GM13977 (cell line): Measurements from ENCODE around the gene MS4A10.
"Not testable (repeated sequence)": the region's sequence is repeated elsewhere in the genome, so short reads cannot be mapped to it uniquely, and the experiment has no call there.

ENCODE experiments used
- DNase-seq: peaks from one replicate; pipeline ENCODE4 v3.0.0; 2012; ENCODE audit warnings: low spot score
- CTCF ChIP-seq: IDR thresholded peaks from 2 replicates; pipeline ENCODE4 v1.5.1; 2012; ENCODE audit warnings: mild to moderate bottlenecking, control low read depth; ENCODE audit not compliant: insufficient read depth; ENCODE audit errors: extremely low read depth, missing control alignments
- in situ Hi-C: fragments of 300-500 bp; cut with MboI; formaldehyde crosslinking; loops from one replicate; pipeline ENCODE4 v1.12.0; 2022; ENCODE audit warnings: low sequenced_read_pairs, low pct_unique_long_range_greater_than_20kb, mixed read lengths, inconsistent platforms; ENCODE audit not compliant: unreplicated experiment

MS4A10 gene

GRCh38 chr11:60757231-60757800, 27.8 kb upstream of the MS4A10 start:
- no peak for DNase-seq
- in situ Hi-C loops: loop anchor here (25.0 kb wide), 1 partner anchor 395 kb away; no protein-coding TSS in a partner anchor
- no peak for TF ChIP-seq CTCF

DNA sequence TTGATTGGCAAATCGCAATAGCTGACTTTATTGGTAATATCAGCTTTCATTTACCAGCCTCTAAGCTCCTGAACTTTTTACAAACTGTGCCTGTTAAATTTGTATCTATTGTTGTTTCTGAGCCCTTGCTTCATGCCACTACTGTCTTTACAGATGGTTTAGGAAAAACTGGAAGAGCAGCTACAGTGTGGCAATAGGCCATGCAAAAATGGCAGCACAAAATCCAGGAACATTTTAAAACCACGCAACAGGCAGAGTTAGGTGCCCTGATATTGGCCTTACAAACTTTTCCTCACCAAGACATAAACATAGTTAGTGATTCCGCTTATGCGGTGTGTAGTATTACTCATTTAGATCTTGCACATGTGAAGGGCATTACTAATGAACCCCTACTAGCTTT, 26.5 kb upstream of the MS4A10 start:
- in situ Hi-C loops: loop anchor here (25.0 kb wide), 1 partner anchor 396 kb away; no protein-coding TSS in a partner anchor
- DNase-seq: not testable (repeated sequence)

DNA sequence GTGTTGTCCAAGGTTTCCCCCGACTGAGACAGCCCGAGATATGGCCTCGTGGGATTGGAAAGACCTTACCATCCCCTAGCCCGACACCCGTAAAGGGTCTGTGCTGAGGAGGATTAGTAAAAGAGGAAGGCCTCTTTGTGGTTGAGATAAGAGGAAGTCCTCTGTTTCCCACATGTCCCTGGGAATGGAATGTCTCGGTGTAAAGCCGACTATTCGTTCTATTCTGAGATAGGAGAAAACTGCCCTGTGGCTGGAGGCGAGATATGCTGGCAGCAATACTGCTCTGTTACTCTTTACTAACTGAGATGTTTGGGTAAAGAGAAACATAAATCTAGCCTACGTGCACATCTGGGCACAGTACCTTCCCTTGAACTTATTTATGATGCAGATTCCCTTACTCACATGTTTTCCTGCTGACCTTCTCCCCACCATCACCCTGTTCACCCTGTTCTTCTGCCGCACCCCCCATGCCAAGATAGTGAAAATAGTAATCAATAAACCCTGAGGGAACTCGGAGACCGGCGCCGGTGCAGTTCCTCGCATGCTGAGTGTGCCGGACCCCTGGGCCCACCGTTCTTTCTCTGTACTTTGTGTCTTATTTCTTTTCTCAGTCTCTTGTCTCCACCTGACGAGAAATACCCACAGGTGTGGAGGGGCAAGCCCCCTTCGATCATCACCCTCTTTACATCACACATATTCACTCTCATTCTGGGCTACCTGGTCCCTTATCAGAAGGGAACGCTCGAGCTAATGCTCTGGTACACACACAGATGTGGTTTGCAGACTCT, 25.5 kb upstream of the MS4A10 start:
- not testable (repeated sequence) for DNase-seq
- in situ Hi-C loops: loop anchor here (25.0 kb wide), 1 partner anchor 397 kb away; no protein-coding TSS in a partner anchor

- TF ChIP-seq CTCF: no peak
- in situ Hi-C loops: loop anchor here (25.0 kb wide), 1 partner anchor 399 kb away; no protein-coding TSS in a partner anchor
- DNase-seq: no peak
Measured at GRCh38 chr11:60761436-60762190, 23.5 kb upstream of the MS4A10 start.

DNA sequence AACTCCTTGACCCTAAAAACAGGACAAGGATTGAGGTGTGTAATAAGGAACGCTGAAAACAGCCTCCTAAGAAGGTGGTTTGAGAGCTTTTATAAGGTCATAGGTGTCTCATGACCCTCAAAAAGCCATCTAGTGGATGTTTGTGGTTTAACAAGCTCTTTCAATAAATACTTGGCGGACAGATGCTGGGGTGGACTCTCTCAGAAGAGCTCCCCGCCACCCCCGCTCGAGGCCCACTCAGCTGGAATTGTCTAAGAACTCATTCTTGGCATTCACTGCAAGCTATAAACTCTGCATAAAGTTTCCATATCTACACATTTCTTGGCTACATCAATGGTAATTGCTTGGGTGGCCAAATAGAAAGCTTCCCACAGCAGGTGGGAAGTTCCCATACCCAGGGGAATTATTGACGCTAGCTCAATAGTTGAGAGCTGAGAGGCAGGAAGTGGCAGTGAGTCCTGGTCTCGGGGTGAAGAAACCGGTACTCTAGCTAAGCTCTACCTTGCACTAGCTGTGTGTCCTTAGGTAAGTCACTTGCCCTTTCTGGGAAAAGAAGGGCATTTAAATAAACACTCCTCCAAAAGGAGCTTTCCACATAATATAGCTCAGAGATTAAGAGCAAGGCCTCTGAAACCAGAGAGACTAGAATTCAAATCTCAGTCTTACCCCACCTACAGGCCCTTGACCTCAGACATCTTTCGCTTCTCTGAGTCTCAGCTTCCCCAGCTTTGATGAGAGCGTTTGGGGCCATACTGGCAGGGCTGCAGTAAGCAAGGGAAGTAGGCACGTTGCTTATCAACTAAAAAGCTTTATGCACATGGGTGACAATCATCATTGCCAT, 22.1 kb upstream of the MS4A10 start:
- DNase-seq: peak; percentile 68
- TF ChIP-seq CTCF: peak; percentile 53
- in situ Hi-C loops: loop anchor here (25.0 kb wide), 1 partner anchor 401 kb away; no protein-coding TSS in a partner anchor

DNA sequence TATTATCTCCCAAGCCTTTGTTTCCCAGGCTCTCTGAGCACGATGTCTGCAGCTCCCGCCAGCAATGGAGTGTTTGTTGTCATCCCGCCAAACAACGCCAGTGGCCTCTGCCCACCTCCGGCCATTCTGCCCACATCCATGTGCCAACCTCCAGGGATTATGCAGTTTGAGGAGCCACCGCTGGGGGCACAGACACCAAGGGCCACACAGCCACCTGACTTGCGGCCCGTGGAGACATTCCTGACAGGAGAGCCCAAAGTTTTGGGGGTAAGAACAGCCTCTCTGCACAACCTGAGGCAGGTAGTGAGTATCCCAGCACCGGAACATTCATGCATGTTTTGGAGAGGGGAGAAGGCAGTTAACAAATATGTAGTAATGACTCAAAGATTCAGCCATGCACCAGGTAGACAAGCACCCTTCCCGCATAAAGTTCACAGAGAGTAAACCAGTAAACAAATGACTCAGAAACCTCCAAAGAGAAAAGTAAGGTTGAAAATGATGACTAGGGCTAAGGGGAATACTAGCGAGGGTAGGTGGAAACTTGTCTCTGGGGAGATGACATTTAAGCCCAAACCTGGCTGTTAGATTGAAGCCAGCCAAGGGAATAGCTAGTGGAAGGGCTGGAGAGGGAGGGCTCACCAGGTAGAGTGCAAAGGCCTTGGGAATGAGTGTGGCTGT, 21.3 kb upstream of the MS4A10 start:
- TF ChIP-seq CTCF: no peak
- DNase-seq: peak; percentile 41
- in situ Hi-C loops: loop anchor here (25.0 kb wide), 1 partner anchor 402 kb away; no protein-coding TSS in a partner anchor
